ENCODE data around the gene TRIM29. TPM values are rescaled to one million over a fixed set of nuclear protein-coding genes. Genes with fewer than 3 reads are reported as not detected.
A peak's percentile ranks its signal among the peaks of the same experiment; 100 is the strongest.

TRIM29 gene
- total RNA-seq, 6 experiments from 2014 or later, result 1.1 to 2.1 (median 1.3) TPM; not detected in 2

DNA sequence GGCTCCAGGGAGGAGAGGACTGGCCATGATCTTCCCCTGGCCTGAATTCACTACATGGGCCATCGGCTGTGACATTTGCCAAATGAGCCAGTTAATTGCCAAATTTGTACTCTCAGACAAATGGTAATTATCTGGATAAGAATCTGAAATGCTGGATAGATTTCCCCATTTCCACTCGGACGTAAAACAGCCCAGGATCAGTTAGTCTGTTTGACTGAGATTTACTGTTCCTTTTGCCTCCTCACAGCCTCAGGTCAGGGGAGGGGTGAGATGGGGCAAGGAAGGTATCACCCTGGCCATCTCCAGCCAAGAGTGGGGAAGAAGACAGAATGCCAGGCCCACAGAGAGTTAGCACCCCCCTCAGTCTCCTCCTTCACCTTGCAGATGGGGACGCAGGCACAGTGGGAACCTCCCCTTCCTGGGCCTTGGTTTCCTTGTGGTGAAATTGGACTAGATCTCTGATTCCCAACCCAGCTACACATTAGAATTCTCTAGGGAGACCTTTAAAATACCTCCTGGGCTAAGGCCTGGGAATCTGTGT, 5.2 kb downstream of the TRIM29 start:
- peak in 1 of 3 donors; percentile 6 for DNase-seq

DNA sequence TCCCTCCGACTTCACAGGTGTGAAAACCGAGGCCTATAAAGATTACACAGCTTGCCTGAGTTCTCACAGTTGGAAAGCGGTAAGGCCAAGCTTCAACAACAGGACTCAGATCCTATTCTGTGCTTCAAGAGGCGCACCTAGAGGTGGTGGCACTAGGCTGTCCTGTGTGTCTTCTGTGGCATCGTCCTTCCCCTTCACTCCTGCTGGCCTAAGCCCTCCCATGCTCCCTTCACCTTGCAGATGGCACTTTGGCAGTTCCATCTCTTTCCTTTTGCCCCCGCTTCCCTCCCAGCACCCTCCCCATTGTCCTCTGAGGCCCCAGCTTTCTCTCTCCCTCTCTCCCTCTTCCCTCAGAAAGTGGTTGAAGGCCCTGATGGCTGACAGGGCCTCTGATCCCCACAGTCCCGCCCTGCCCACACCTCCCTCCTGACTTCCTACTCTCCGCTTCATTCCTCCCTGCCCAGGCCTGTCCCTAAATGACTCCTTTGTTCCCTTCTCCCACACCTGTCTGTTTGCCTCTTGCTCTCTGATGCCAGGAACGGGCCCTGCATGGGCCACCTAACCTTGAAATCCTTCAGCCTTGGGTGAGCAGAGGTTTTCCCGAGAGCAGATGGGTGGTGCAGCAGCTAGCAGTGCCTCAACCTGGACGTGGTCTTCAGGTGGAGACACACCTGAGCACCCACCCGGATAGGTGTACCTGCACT, 5.8 kb downstream of the TRIM29 start:
- ATAC-seq, result no peak
- no peaks in the 10 kb centered on the region for H3K36me3 ChIP-seq
- TF ChIP-seq, protein P1, sequence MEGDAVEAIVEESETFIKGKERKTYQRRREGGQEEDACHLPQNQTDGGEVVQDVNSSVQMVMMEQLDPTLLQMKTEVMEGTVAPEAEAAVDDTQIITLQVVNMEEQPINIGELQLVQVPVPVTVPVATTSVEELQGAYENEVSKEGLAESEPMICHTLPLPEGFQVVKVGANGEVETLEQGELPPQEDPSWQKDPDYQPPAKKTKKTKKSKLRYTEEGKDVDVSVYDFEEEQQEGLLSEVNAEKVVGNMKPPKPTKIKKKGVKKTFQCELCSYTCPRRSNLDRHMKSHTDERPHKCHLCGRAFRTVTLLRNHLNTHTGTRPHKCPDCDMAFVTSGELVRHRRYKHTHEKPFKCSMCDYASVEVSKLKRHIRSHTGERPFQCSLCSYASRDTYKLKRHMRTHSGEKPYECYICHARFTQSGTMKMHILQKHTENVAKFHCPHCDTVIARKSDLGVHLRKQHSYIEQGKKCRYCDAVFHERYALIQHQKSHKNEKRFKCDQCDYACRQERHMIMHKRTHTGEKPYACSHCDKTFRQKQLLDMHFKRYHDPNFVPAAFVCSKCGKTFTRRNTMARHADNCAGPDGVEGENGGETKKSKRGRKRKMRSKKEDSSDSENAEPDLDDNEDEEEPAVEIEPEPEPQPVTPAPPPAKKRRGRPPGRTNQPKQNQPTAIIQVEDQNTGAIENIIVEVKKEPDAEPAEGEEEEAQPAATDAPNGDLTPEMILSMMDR (IDR thresholded peaks at IDR 0.05), result no peak
- no peak for TF ChIP-seq POLR2A (IDR thresholded peaks at IDR 0.05)
- DNase-seq, result peak in 2 of 3 donors; percentile 4 to 23
- no peaks in the 10 kb centered on the region for H3K9me3 ChIP-seq
- H3K27ac ChIP-seq, result no peak overlapping the region
- WGBS (ENCODE audit: insufficient coverage, low coverage, low lambda C conversion rate, missing lambda C conversion rate), result 53% methylated on average over 10 of the region's 12 CpGs
- no peaks in the 10 kb centered on the region for H3K27me3 ChIP-seq
- H3K4me1 ChIP-seq, result no peaks in the 10 kb centered on the region
- no peak overlapping the region for H3K4me3 ChIP-seq
- intact Hi-C loops (cut with DNase I), result no loop called here

More for the DNA sequence above, 5.2 kb downstream of the TRIM29 start:
- Histone ChIP-seq H3K4me3 (no peak overlapping the region), H3K4me1 (no peaks in the 10 kb centered on the region), H3K9me3 (no peaks in the 10 kb centered on the region), H3K36me3 (no peaks in the 10 kb centered on the region), H3K27ac (no peak overlapping the region), H3K27me3 (no peaks in the 10 kb centered on the region)
- intact Hi-C loops (cut with DNase I), result no loop called here
- WGBS (ENCODE audit: insufficient coverage, low coverage, low lambda C conversion rate, missing lambda C conversion rate), result 69% methylated on average over 4 of the region's 4 CpGs
- TF ChIP-seq POLR2A (IDR thresholded peaks at IDR 0.05), result no peak
- TF ChIP-seq, protein P1 (IDR thresholded peaks at IDR 0.05), result no peak
- ATAC-seq, result no peak

DNA sequence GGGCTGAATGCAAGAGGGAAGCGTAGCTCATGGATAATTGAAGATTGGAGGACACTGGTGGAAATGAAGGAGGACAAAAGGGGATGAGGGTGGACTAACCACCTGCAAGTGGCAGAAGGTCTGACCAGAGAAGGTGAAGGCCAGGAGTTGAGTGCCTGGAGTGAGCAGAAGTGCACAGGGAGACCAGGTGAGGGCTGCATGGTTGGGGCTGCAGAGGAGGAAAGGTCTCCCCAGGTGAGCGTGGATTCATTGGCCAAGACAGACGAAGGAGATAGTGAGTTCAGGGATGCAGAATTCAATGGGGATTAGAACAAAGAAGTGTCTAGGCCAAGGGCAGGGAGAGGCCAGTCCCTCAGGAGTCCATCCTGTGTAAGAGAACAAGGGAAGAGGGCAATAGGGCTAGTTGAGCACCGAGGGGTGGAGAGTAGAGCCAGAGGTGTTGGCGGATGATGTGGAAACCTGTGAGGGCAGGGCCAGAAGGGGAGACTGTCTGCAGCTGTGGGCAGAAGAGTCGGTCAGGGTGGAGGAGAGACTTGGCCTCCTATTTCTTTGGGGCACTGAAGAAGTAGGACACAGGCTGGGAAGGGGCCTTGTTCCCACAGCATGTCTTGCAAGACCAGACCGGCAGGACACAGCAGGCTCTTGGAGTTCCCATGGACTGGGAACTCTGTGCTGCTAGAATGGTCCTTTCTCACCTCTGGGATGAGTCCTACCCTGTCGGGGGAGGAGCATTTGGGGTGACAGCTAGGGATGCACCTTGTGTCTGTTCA, 6.7 kb downstream of the TRIM29 start:
- peak in 2 of 3 donors; percentile 3 to 31 for DNase-seq
- no peak for TF ChIP-seq POLR2A (IDR thresholded peaks at IDR 0.05)
- TF ChIP-seq, protein P1 (IDR thresholded peaks at IDR 0.05), result no peak
- no peak overlapping the region for H3K4me3 ChIP-seq
- no peaks in the 10 kb centered on the region for H3K36me3 ChIP-seq
- H3K4me1 ChIP-seq, result no peaks in the 10 kb centered on the region
- ATAC-seq, result no peak
- no peak overlapping the region for H3K27ac ChIP-seq
- intact Hi-C loops (cut with DNase I), result no loop called here
- no peaks in the 10 kb centered on the region for H3K9me3 ChIP-seq
- WGBS (ENCODE audit: insufficient coverage, low coverage, low lambda C conversion rate, missing lambda C conversion rate), result 86% methylated on average over 4 of the region's 8 CpGs
- H3K27me3 ChIP-seq, result no peaks in the 10 kb centered on the region

DNA sequence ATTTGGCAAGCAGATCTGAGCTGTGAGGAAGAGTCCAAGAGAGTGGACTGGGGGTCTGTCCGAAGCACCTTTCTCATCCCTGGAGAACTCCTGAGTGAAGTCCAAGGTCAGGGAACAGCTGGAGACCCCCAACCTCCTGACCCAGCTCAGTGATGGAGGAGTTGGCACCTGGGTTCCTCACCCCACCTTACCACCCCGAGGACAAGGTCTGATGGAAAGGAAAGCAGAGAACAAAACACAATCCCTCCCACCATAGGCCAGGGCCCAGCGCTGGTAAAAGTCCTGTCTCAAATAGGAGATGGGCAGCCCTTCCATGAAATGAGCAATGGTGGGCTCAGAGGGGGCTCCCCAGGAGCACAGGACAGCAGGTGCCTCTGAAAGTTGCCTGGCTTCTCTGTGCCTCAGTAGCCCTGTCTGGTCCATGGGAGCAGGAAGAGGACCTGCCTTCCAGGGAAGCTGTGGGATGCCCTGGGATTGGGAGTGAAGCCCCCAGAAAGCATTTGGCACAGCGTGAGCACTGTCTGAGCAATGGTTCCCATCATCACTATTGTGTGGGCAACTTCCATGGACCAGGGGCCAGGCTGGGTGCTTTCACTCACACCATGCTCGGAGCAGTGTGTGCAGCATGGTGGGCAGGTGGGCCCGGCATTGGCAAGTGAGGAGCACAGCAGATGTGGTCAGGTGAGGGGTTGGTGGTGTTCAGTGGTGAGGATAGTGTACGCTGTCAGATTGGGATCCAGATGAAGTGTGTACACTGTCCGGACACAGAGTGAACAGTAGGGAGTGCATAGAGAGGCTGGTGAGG, 7.5 kb downstream of the TRIM29 start:
- no peak for TF ChIP-seq POLR2A (IDR thresholded peaks at IDR 0.05)
- TF ChIP-seq, protein P1 (IDR thresholded peaks at IDR 0.05), result no peak
- Histone ChIP-seq H3K36me3 (no peaks in the 10 kb centered on the region), H3K4me3 (no peak overlapping the region), H3K27ac (no peak overlapping the region), H3K4me1 (no peaks in the 10 kb centered on the region), H3K9me3 (no peaks in the 10 kb centered on the region), H3K27me3 (no peaks in the 10 kb centered on the region)
- no peak for ATAC-seq
- 75% methylated on average over 6 of the region's 8 CpGs for WGBS (ENCODE audit: insufficient coverage, low coverage, low lambda C conversion rate, missing lambda C conversion rate)
- intact Hi-C loops (cut with DNase I), result no loop called here
- DNase-seq, result peak in 2 of 3 donors; percentile 6 to 24
